HEK293 (cell line): ENCODE results near the gene CDC42EP1.

Experiments
- FEZF1 ChIP-seq: fragments of 450-650 bp; formaldehyde crosslinking; IDR thresholded peaks from 2 replicates; pipeline ENCODE4 v1.5.1; 2016; ENCODE audit warnings: missing biosample characterization, missing genetic modification characterization
- GFI1B ChIP-seq: fragments of 450-650 bp; formaldehyde crosslinking; IDR thresholded peaks from 2 replicates; pipeline ENCODE4 v1.5.1; 2016; ENCODE audit warnings: missing biosample characterization, missing genetic modification characterization
- GLIS2 ChIP-seq: fragments of 450-650 bp; formaldehyde crosslinking; IDR thresholded peaks from 2 replicates; pipeline ENCODE4 v1.5.1; 2016; ENCODE audit warnings: missing biosample characterization, missing genetic modification characterization
- IKZF3 ChIP-seq: fragments of 450-650 bp; IDR thresholded peaks from 2 replicates; pipeline ENCODE4 v1.5.0; 2018; ENCODE audit warnings: missing biosample characterization, mild to moderate bottlenecking, missing genetic modification characterization, moderate library complexity
- KLF1 ChIP-seq: fragments of 450-650 bp; formaldehyde crosslinking; IDR thresholded peaks from 2 replicates; pipeline ENCODE4 v1.5.1; 2016; ENCODE audit warnings: missing biosample characterization, missing genetic modification characterization
- KLF9 ChIP-seq: fragments of 450-650 bp; formaldehyde crosslinking; IDR thresholded peaks from 2 replicates; pipeline ENCODE4 v1.5.1; 2016; ENCODE audit warnings: missing biosample characterization, missing genetic modification characterization, low read depth
- MZF1 ChIP-seq: fragments of 450-650 bp; formaldehyde crosslinking; IDR thresholded peaks from 2 replicates; pipeline ENCODE4 v1.5.1; 2017; ENCODE audit warnings: missing biosample characterization, missing genetic modification characterization, borderline replicate concordance
- ZBTB8A ChIP-seq: fragments of 450-650 bp; formaldehyde crosslinking; IDR thresholded peaks from 2 replicates; pipeline ENCODE4 v1.5.1; 2016; ENCODE audit warnings: missing biosample characterization, missing genetic modification characterization
- ZEB2 ChIP-seq: fragments of 450-650 bp; formaldehyde crosslinking; IDR thresholded peaks from 2 replicates; pipeline ENCODE4 v1.5.1; 2016; ENCODE audit warnings: missing biosample characterization, missing genetic modification characterization
- ZFP69B ChIP-seq: fragments of 450-650 bp; formaldehyde crosslinking; IDR thresholded peaks from 2 replicates; pipeline ENCODE4 v1.5.1; 2016; ENCODE audit warnings: missing biosample characterization, missing genetic modification characterization
- ZIC2 ChIP-seq: fragments of 450-650 bp; formaldehyde crosslinking; IDR thresholded peaks from 2 replicates; pipeline ENCODE4 v1.5.1; 2016; ENCODE audit warnings: missing biosample characterization, missing genetic modification characterization
- ZNF114 ChIP-seq: fragments of 450-650 bp; formaldehyde crosslinking; IDR thresholded peaks from 2 replicates; pipeline ENCODE4 v1.5.0; 2017; ENCODE audit warnings: missing biosample characterization, missing genetic modification characterization
- ZNF146 ChIP-seq: fragments of 450-650 bp; formaldehyde crosslinking; IDR thresholded peaks from 2 replicates; pipeline ENCODE4 v1.5.1; 2016; ENCODE audit warnings: missing biosample characterization, missing genetic modification characterization
- ZNF24 ChIP-seq: fragments of 450-650 bp; formaldehyde crosslinking; IDR thresholded peaks from 2 replicates; pipeline ENCODE4 v1.5.1; 2016; ENCODE audit warnings: missing biosample characterization, missing genetic modification characterization
- ZNF341 ChIP-seq: fragments of 450-650 bp; formaldehyde crosslinking; IDR thresholded peaks from 2 replicates; pipeline ENCODE4; 2016; ENCODE audit warnings: low read depth, missing biosample characterization, missing genetic modification characterization
- ZNF521 ChIP-seq: fragments of 450-650 bp; formaldehyde crosslinking; IDR thresholded peaks from 2 replicates; pipeline ENCODE4 v1.5.1; 2017; ENCODE audit warnings: missing biosample characterization, mild to moderate bottlenecking, missing genetic modification characterization
- ZNF530 ChIP-seq: fragments of 450-650 bp; formaldehyde crosslinking; IDR thresholded peaks from 2 replicates; pipeline ENCODE4 v1.5.1; 2016; ENCODE audit warnings: low read depth, missing biosample characterization, missing genetic modification characterization
- ZNF561 ChIP-seq: fragments of 450-650 bp; IDR thresholded peaks from 2 replicates; pipeline ENCODE4 v1.5.1; 2018; ENCODE audit warnings: missing biosample characterization, missing genetic modification characterization, borderline replicate concordance
- ZNF585B ChIP-seq: fragments of 450-650 bp; formaldehyde crosslinking; IDR thresholded peaks from 2 replicates; pipeline ENCODE4 v1.5.1; 2016; ENCODE audit warnings: missing biosample characterization, missing genetic modification characterization
- ZNF624 ChIP-seq: fragments of 450-650 bp; formaldehyde crosslinking; IDR thresholded peaks from 2 replicates; pipeline ENCODE4 v1.5.1; 2017; ENCODE audit warnings: missing biosample characterization, missing genetic modification characterization
- ZNF660 ChIP-seq: fragments of 450-650 bp; IDR thresholded peaks from 2 replicates; pipeline ENCODE4 v1.5.1; 2018; ENCODE audit warnings: missing biosample characterization, mild to moderate bottlenecking, missing genetic modification characterization
- ZNF701 ChIP-seq: fragments of 450-650 bp; formaldehyde crosslinking; IDR thresholded peaks from 2 replicates; pipeline ENCODE4 v1.5.1; 2016; ENCODE audit warnings: missing biosample characterization, missing genetic modification characterization
- ZNF707 ChIP-seq: fragments of 450-650 bp; formaldehyde crosslinking; IDR thresholded peaks from 2 replicates; pipeline ENCODE4 v1.5.1; 2016; ENCODE audit warnings: missing biosample characterization, missing genetic modification characterization
- ZNF777 ChIP-seq: fragments of 450-650 bp; formaldehyde crosslinking; IDR thresholded peaks from 2 replicates; pipeline ENCODE4 v1.5.1; 2017; ENCODE audit warnings: missing biosample characterization, missing genetic modification characterization, borderline replicate concordance
- ZNF837 ChIP-seq: fragments of 450-650 bp; formaldehyde crosslinking; IDR thresholded peaks from 2 replicates; pipeline ENCODE4 v1.5.1; 2016; ENCODE audit warnings: missing biosample characterization, missing genetic modification characterization
- ZSCAN30 ChIP-seq: fragments of 450-650 bp; IDR thresholded peaks from 2 replicates; pipeline ENCODE4 v1.5.1; 2018; ENCODE audit warnings: missing biosample characterization, mild to moderate bottlenecking, missing genetic modification characterization, moderate library complexity
- TF ChIP-seq, protein P1 (sequence below): fragments of 450-650 bp; formaldehyde crosslinking; IDR thresholded peaks from 2 replicates; pipeline ENCODE4 v1.5.1; 2016; ENCODE audit warnings: missing biosample characterization, missing genetic modification characterization
- TF ChIP-seq, protein P2 (sequence below): fragments of 450-650 bp; formaldehyde crosslinking; IDR thresholded peaks from 2 replicates; pipeline ENCODE4 v1.5.1; 2017; ENCODE audit warnings: missing biosample characterization, missing genetic modification characterization
- TF ChIP-seq, protein P3 (sequence below): fragments of 450-650 bp; formaldehyde crosslinking; IDR thresholded peaks from 2 replicates; pipeline ENCODE4 v1.5.1; 2017; ENCODE audit warnings: missing biosample characterization, mild to moderate bottlenecking, missing genetic modification characterization, moderate library complexity
- TF ChIP-seq, protein P4 (sequence below): fragments of 450-650 bp; formaldehyde crosslinking; IDR thresholded peaks from 2 replicates; pipeline ENCODE4 v1.5.1; 2016; ENCODE audit warnings: missing biosample characterization, missing genetic modification characterization
- TF ChIP-seq, protein P5 (sequence below): fragments of 450-650 bp; formaldehyde crosslinking; conservative IDR thresholded peaks from 2 replicates; pipeline ENCODE4 v1.5.1; 2016; ENCODE audit warnings: low read depth, missing biosample characterization, missing genetic modification characterization

Gene CDC42EP1

DNA sequence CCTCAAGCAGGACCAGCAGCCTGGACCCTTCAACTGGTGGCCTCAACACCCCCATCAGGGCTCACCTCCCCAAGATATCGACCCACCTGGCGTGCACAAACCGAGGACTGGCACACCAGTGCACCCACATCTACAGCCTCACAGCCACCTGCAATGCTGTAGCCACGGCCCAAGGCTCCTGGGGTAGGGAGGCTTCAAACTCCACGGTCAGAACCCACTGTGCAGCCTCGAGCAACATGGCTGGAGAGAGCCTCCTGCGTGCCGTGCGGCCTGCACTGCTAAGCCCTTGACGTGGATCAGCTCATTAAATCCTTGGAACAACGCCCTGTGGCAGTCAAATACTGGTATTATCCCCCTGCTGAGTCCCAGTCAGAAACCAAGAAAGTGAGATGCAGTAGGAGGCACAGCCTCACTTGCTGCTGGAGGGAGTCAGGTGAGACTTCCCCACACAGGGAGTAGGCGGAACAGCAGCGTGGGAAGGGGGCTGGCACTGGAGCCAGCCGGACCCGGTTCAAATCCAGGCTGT is 45.7 kb upstream of the CDC42EP1 start (continued):
- TF ChIP-seq, protein P1, sequence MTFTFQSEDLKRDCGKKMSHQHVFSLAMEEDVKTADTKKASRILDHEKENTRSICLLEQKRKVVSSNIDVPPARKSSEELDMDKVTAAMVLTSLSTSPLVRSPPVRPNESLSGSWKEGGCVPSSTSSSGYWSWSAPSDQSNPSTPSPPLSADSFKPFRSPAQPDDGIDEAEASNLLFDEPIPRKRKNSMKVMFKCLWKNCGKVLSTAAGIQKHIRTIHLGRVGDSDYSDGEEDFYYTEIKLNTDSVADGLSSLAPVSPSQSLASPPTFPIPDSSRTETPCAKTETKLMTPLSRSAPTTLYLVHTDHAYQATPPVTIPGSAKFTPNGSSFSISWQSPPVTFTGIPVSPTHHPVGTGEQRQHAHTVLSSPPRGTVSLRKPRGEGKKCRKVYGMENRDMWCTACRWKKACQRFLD, result no peak
- no peak for TF ChIP-seq ZNF521 (tag by site-specific recombination)
- no peak for TF ChIP-seq ZNF530 (tag by site-specific recombination)
- no peak for TF ChIP-seq ZEB2 (tag by site-specific recombination)
- TF ChIP-seq ZNF777 (tag by site-specific recombination), result no peak
- 0 out of 2 replicates have a peak, but pooled peaks have one; percentile 69 for TF ChIP-seq ZNF24 (tag by site-specific recombination)
- peak; percentile 74; the same call in 1 of the 2 replicates for TF ChIP-seq MZF1 (tag by site-specific recombination)
- TF ChIP-seq, protein P2, sequence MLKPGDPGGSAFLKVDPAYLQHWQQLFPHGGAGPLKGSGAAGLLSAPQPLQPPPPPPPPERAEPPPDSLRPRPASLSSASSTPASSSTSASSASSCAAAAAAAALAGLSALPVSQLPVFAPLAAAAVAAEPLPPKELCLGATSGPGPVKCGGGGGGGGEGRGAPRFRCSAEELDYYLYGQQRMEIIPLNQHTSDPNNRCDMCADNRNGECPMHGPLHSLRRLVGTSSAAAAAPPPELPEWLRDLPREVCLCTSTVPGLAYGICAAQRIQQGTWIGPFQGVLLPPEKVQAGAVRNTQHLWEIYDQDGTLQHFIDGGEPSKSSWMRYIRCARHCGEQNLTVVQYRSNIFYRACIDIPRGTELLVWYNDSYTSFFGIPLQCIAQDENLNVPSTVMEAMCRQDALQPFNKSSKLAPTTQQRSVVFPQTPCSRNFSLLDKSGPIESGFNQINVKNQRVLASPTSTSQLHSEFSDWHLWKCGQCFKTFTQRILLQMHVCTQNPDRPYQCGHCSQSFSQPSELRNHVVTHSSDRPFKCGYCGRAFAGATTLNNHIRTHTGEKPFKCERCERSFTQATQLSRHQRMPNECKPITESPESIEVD (tag by site-specific recombination), result no peak
- TF ChIP-seq KLF9 (tag by site-specific recombination), result no peak
- peak; percentile 56; the same call in 1 of the 2 replicates for TF ChIP-seq ZNF660 (tag by site-specific recombination)
- TF ChIP-seq ZNF146, result no peak
- TF ChIP-seq, protein P3, sequence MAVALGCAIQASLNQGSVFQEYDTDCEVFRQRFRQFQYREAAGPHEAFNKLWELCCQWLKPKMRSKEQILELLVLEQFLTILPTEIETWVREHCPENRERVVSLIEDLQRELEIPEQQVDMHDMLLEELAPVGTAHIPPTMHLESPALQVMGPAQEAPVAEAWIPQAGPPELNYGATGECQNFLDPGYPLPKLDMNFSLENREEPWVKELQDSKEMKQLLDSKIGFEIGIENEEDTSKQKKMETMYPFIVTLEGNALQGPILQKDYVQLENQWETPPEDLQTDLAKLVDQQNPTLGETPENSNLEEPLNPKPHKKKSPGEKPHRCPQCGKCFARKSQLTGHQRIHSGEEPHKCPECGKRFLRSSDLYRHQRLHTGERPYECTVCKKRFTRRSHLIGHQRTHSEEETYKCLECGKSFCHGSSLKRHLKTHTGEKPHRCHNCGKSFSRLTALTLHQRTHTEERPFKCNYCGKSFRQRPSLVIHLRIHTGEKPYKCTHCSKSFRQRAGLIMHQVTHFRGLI (tag by site-specific recombination), result no peak; the same call in 1 of the 2 replicates
- TF ChIP-seq GLIS2 (tag by site-specific recombination), result peak; percentile 71
- no peak for TF ChIP-seq ZNF837
- TF ChIP-seq KLF1 (tag by site-specific recombination), result peak; percentile 43
- no peak for TF ChIP-seq ZFP69B (tag by site-specific recombination)
- TF ChIP-seq ZNF701 (tag by site-specific recombination), result no peak
- peak; percentile 79 for TF ChIP-seq FEZF1 (tag by site-specific recombination)
- 0 out of 2 replicates have a peak, but pooled peaks have one; percentile 11 for TF ChIP-seq ZNF624 (tag by site-specific recombination)
- TF ChIP-seq ZSCAN30 (tag by site-specific recombination), result peak; percentile 74
- peak; percentile 75 for TF ChIP-seq IKZF3 (tag by site-specific recombination)
- no peak for TF ChIP-seq ZNF585B (tag by site-specific recombination)
- TF ChIP-seq, protein P4, sequence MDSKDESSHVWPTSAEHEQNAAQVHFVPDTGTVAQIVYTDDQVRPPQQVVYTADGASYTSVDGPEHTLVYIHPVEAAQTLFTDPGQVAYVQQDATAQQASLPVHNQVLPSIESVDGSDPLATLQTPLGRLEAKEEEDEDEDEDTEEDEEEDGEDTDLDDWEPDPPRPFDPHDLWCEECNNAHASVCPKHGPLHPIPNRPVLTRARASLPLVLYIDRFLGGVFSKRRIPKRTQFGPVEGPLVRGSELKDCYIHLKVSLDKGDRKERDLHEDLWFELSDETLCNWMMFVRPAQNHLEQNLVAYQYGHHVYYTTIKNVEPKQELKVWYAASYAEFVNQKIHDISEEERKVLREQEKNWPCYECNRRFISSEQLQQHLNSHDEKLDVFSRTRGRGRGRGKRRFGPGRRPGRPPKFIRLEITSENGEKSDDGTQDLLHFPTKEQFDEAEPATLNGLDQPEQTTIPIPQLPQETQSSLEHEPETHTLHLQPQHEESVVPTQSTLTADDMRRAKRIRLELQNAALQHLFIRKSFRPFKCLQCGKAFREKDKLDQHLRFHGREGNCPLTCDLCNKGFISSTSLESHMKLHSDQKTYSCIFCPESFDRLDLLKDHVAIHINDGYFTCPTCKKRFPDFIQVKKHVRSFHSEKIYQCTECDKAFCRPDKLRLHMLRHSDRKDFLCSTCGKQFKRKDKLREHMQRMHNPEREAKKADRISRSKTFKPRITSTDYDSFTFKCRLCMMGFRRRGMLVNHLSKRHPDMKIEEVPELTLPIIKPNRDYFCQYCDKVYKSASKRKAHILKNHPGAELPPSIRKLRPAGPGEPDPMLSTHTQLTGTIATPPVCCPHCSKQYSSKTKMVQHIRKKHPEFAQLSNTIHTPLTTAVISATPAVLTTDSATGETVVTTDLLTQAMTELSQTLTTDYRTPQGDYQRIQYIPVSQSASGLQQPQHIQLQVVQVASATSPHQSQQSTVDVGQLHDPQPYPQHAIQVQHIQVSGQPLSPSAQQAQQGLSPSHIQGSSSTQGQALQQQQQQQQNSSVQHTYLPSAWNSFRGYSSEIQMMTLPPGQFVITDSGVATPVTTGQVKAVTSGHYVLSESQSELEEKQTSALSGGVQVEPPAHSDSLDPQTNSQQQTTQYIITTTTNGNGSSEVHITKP, result peak; percentile 82
- TF ChIP-seq, protein P5, sequence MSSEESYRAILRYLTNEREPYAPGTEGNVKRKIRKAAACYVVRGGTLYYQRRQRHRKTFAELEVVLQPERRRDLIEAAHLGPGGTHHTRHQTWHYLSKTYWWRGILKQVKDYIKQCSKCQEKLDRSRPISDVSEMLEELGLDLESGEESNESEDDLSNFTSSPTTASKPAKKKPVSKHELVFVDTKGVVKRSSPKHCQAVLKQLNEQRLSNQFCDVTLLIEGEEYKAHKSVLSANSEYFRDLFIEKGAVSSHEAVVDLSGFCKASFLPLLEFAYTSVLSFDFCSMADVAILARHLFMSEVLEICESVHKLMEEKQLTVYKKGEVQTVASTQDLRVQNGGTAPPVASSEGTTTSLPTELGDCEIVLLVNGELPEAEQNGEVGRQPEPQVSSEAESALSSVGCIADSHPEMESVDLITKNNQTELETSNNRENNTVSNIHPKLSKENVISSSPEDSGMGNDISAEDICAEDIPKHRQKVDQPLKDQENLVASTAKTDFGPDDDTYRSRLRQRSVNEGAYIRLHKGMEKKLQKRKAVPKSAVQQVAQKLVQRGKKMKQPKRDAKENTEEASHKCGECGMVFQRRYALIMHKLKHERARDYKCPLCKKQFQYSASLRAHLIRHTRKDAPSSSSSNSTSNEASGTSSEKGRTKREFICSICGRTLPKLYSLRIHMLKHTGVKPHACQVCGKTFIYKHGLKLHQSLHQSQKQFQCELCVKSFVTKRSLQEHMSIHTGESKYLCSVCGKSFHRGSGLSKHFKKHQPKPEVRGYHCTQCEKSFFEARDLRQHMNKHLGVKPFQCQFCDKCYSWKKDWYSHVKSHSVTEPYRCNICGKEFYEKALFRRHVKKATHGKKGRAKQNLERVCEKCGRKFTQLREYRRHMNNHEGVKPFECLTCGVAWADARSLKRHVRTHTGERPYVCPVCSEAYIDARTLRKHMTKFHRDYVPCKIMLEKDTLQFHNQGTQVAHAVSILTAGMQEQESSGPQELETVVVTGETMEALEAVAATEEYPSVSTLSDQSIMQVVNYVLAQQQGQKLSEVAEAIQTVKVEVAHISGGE (tag by site-specific recombination), result no peak
- peak; percentile 99 for TF ChIP-seq ZNF341
- no peak for TF ChIP-seq GFI1B (tag by site-specific recombination)
- 0 out of 2 replicates have a peak, but pooled peaks have one; percentile 28 for TF ChIP-seq ZNF561
- TF ChIP-seq ZNF707 (tag by site-specific recombination), result no peak
- peak; percentile 78 for TF ChIP-seq ZBTB8A
- peak; percentile 98 for TF ChIP-seq ZIC2 (tag by site-specific recombination)
- TF ChIP-seq ZNF114 (tag by site-specific recombination), result no peak
